Mucosa of descending colon (tissue), 3 donors: Measurements from ENCODE around the gene ZBTB5. TPM values are rescaled to one million over a fixed set of nuclear protein-coding genes. Genes with fewer than 3 reads are reported as not detected.
"Not testable (repeated sequence)": the region's sequence is repeated elsewhere in the genome, so short reads cannot be mapped to it uniquely, and the experiment has no call there.

Experiments used
- ATAC-seq: fragments of 200-7000 bp; cut with Tn5 transposase; one replicate; pipeline ENCODE4 v1.9.1; 2020; ENCODE audit warnings: mild to moderate bottlenecking, moderate library complexity
- DNase-seq, 3 donors: peaks; one replicate each; pipeline ENCODE4 v3.0.0-alpha.2; 2020
- H3K36me3 ChIP-seq: fragments of 200-600 bp; one replicate; pipeline ENCODE4 v1.8.0; 2021; ENCODE audit warnings: low read depth, mild to moderate bottlenecking
- H3K4me1 ChIP-seq: fragments of 200-600 bp; one replicate; pipeline ENCODE4 v1.8.0; 2021; ENCODE audit warnings: low read depth, mild to moderate bottlenecking
- H3K4me3 ChIP-seq: fragments of 200-600 bp; one replicate; pipeline ENCODE4 v1.8.0; 2021; ENCODE audit warnings: mild to moderate bottlenecking
- H3K9me3 ChIP-seq: fragments of 200-600 bp; one replicate; pipeline ENCODE4 v1.8.0; 2021; ENCODE audit warnings: mild to moderate bottlenecking
- intact Hi-C, 2 donors: fragments of 100-400 bp; cut with DNase I in 1 of 2; cut with micrococcal nuclease in 1 of 2; formaldehyde crosslinking; loops; one replicate each; pipeline versions ENCODE4 v1.11.0 to v1.11.1; 2022; cut with DNase I, micrococcal nuclease
- long read RNA-seq, 2 donors: library from polyadenylated mRNA; unstranded; transcript quantifications; one replicate each; pipeline ENCODE4 v2.0.0, GENCODE V29; 2019 to 2021
- total RNA-seq, 3 donors: library from RNA; stranded (reverse); fragmentation: NEBNext Ultra II Directional in 2 of 3; extraction: Animal tissue kit (Norgen Biotek cat#: 25700) in 2 of 3; gene quantifications; one replicate each; pipeline versions ENCODE4 v1.2.1 to v1.2.4, GENCODE V29; 2021 to 2023
- TF ChIP-seq, protein P1 (sequence below): fragments of 200-600 bp; IDR thresholded peaks from one replicate; pipeline ENCODE4 v1.8.0; 2022; ENCODE audit warnings: antibody characterized with exemption, mild to moderate bottlenecking
- donor health status: DM: no; HTN: no; CAD: no; lungs with moderate emphysema.
- donor health status: DM: no; HTN: no; CAD: no.
- donor health status: DM: no; HTN: yes; CAD: no.

Gene ZBTB5
- 10 to 100 TPM in 1 of 3 donors, 1 to 10 TPM in 2; 7.8 to 11.9 (median 9.5) TPM for total RNA-seq
- long read RNA-seq, donor 1, full-length matches to known transcripts = 1 of 2 reads
- long read RNA-seq, donor 1, partial matches to known transcripts = 0 of 2 reads
- long read RNA-seq, donor 1, other reads (novel, unspliced or antisense) = 1 of 2 reads
- long read RNA-seq, donor 2 = 0 reads

- TF ChIP-seq, protein P1, sequence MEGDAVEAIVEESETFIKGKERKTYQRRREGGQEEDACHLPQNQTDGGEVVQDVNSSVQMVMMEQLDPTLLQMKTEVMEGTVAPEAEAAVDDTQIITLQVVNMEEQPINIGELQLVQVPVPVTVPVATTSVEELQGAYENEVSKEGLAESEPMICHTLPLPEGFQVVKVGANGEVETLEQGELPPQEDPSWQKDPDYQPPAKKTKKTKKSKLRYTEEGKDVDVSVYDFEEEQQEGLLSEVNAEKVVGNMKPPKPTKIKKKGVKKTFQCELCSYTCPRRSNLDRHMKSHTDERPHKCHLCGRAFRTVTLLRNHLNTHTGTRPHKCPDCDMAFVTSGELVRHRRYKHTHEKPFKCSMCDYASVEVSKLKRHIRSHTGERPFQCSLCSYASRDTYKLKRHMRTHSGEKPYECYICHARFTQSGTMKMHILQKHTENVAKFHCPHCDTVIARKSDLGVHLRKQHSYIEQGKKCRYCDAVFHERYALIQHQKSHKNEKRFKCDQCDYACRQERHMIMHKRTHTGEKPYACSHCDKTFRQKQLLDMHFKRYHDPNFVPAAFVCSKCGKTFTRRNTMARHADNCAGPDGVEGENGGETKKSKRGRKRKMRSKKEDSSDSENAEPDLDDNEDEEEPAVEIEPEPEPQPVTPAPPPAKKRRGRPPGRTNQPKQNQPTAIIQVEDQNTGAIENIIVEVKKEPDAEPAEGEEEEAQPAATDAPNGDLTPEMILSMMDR = no peak
These were observed at the start of gene ZBTB5 for GRCh38 chr9:37465249-37466036. TSS of gene ZBTB5 (minus strand) at chr9:37465450. CDS start at chr9:37442551, 22,899 bp downstream.

DNA sequence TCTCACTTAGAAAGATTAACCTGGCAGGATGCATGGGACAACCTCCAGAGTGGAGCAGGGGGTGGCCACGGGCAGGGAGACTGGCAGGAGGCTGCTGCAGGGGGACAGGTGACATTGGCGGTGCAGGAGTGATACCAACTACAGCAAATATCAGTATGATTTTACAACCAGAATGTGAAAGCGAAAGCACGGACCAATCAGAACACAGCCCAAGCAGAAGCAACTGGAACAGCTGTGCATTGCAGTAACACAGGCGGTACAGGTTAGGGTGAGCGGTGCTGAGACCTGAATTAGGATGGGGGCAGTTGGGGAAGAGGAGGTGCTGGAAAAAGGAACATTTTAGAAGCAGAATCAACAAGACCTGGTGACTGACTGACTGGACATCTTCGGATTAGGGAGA is 49.7 kb upstream of the ZBTB5 start:
- H3K9me3 ChIP-seq = no peaks in the 10 kb centered on the region
- TF ChIP-seq, protein P1 = no peak
- DNase-seq (peak in 1 of 3 donors; percentile 37), ATAC-seq (peak; percentile 87)
- H3K36me3 ChIP-seq = no peaks in the 10 kb centered on the region
- H3K4me1 ChIP-seq = no peaks in the 10 kb centered on the region
- intact Hi-C loops = no loop called here
- H3K4me3 ChIP-seq = no peak overlapping the region

More at GRCh38 chr9:37465249-37466036, at the start of gene ZBTB5:
- H3K4me1 ChIP-seq = peaks cover 14% of the 10 kb centered on the region
- peak within 1 kb of the TSS; percentile 83 for H3K4me3 ChIP-seq
- intact Hi-C loops = no loop called here
- H3K36me3 ChIP-seq = peaks cover 3% of the 10 kb centered on the region
- peak; percentile 88 for ATAC-seq
- peak; percentile 97 to 99 (median 99) for DNase-seq
- H3K9me3 ChIP-seq = no peaks in the 10 kb centered on the region

- H3K4me3 ChIP-seq, DNase-seq, intact Hi-C loops, H3K36me3 ChIP-seq, ATAC-seq, H3K4me1 ChIP-seq, H3K9me3 ChIP-seq: not testable (repeated sequence)
These were observed 49.2 kb upstream of the ZBTB5 start for GRCh38 chr9:37514415-37514814.

- H3K9me3 ChIP-seq = no peaks in the 10 kb centered on the region
- ATAC-seq = no peak
- TF ChIP-seq, protein P1 = no peak
- H3K36me3 ChIP-seq = no peaks in the 10 kb centered on the region
- DNase-seq = no peak
- H3K4me1 ChIP-seq = no peaks in the 10 kb centered on the region
- intact Hi-C loops = no loop called here
- no peak overlapping the region for H3K4me3 ChIP-seq
These were observed 47.2 kb upstream of the ZBTB5 start for GRCh38 chr9:37512437-37512836.

DNA sequence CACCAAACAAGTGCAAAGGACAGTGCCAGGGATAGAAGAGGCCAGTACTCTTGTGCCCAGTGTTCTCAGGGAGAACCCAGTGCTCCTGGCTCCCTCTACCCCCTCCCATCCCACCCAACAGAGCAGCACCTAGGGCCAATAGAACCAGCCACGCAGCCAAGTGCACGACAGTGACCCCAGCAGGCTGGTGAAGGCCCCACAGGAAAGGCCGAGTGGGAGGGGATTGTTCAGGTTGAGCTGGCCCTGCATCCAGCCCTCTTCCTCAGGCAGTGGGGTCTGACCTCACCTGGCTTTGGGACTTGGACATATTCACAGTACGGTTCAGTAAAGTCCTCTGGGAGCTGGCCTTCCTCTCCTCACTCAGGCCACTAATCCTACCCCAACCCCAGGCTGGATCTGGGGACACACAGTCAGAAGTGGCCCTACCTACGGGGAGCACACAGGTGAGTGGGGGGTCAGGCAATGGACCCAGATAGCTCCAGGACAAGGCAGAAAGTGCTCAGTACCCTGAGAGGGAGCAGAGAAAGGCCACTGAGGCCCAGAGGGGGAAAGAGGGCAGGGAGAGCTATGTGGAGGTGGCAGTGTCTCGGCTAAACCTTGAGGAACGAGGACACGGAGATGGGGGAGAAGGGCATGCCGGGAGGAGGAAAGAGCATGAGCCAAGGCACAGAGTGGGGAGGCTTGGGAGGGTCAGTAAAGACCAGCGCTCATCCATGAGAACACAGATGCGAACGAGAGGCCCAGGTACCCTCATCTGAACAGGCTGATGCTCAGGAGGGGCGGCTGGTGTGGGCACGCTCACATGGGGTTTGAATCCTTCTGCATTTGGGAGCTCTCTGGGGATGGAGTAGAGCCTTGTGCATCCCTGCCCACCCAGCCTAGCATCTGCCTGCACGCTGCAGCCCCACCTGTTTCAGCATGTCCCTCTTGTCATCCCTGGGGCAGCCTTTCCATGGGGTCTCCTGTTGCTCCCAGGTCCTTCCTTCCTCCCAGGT is 46.1 kb upstream of the ZBTB5 start:
- H3K9me3 ChIP-seq = no peaks in the 10 kb centered on the region
- DNase-seq (no peak), ATAC-seq (no peak)
- no peaks in the 10 kb centered on the region for H3K4me1 ChIP-seq
- intact Hi-C loops = no loop called here
- TF ChIP-seq, protein P1 = no peak
- H3K4me3 ChIP-seq = no peak overlapping the region
- H3K36me3 ChIP-seq = no peaks in the 10 kb centered on the region

DNA sequence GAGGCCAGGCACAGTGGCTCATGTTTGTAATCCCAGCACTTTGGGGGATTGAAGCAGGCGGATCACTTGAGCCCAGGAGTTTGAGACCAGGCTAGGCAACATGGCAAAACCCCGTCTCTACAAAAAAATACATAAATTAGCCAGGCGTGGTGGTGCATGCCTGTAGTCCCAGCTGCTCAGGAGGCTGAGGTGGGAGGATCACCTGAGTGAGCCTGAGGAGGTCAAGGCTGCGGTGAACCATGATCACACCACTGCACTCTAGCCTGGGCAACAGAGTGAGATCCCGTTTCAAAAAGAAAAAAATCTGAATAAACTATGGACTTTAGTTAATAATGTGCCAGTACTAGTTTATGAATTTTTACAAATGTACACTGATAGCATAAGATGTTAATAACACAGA is 44.8 kb upstream of the ZBTB5 start:
- DNase-seq, H3K36me3 ChIP-seq, intact Hi-C loops: not testable (repeated sequence)

More for the DNA sequence above, 44.8 kb upstream of the ZBTB5 start:
- not testable (repeated sequence) for H3K4me1 ChIP-seq, H3K9me3 ChIP-seq, ATAC-seq, H3K4me3 ChIP-seq
